ENCODE data around the gene PIK3CG.

The PIK3CG gene

DNA sequence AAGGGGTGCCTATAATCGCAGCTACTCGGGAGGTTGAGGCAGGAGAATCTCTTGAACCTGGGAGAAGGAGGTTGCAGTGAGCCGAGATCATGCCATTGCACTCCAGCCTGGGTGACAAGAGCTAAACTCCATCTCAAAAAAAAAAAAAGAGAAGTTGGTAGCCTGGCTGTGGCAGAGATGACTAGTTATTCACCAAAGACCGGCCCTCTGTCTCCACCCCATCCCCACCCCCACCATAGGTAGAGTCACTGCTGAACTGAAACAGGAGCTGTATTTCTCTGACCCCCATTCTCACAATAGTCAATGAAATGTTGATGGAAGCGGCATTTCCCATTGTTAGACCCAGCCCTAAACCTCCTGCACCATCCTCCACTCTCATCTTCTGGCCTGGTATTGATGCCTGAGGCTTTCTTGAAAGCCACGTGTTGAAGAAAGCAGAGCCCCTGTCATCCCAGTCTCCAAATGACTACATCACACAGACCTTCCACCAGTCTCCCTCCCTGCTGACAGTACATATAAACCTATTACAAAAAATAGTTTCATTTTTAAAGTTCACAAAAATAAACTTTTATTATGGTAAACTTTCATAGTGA lies 9.4 kb upstream of the PIK3CG start:
- no peak for DNase-seq (ENCODE audit: low read depth)
- no peak for TF ChIP-seq MYC (IDR thresholded peaks at IDR 0.05; ENCODE audit: low read depth, low read length)
- TF ChIP-seq, protein P1, sequence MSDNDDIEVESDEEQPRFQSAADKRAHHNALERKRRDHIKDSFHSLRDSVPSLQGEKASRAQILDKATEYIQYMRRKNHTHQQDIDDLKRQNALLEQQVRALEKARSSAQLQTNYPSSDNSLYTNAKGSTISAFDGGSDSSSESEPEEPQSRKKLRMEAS (IDR thresholded peaks at IDR 0.05; ENCODE audit: low read depth, low read length): no peak
- TF ChIP-seq, protein P2, sequence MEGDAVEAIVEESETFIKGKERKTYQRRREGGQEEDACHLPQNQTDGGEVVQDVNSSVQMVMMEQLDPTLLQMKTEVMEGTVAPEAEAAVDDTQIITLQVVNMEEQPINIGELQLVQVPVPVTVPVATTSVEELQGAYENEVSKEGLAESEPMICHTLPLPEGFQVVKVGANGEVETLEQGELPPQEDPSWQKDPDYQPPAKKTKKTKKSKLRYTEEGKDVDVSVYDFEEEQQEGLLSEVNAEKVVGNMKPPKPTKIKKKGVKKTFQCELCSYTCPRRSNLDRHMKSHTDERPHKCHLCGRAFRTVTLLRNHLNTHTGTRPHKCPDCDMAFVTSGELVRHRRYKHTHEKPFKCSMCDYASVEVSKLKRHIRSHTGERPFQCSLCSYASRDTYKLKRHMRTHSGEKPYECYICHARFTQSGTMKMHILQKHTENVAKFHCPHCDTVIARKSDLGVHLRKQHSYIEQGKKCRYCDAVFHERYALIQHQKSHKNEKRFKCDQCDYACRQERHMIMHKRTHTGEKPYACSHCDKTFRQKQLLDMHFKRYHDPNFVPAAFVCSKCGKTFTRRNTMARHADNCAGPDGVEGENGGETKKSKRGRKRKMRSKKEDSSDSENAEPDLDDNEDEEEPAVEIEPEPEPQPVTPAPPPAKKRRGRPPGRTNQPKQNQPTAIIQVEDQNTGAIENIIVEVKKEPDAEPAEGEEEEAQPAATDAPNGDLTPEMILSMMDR (IDR thresholded peaks at IDR 0.05; ENCODE audit: low read depth, low read length): no peak
- TF ChIP-seq POLR2A (IDR thresholded peaks at IDR 0.05; ENCODE audit: extremely low read depth, insufficient read length): no peak
- no peak overlapping the region for H3K4me3 ChIP-seq (ENCODE audit: low read depth, low read length)

DNA sequence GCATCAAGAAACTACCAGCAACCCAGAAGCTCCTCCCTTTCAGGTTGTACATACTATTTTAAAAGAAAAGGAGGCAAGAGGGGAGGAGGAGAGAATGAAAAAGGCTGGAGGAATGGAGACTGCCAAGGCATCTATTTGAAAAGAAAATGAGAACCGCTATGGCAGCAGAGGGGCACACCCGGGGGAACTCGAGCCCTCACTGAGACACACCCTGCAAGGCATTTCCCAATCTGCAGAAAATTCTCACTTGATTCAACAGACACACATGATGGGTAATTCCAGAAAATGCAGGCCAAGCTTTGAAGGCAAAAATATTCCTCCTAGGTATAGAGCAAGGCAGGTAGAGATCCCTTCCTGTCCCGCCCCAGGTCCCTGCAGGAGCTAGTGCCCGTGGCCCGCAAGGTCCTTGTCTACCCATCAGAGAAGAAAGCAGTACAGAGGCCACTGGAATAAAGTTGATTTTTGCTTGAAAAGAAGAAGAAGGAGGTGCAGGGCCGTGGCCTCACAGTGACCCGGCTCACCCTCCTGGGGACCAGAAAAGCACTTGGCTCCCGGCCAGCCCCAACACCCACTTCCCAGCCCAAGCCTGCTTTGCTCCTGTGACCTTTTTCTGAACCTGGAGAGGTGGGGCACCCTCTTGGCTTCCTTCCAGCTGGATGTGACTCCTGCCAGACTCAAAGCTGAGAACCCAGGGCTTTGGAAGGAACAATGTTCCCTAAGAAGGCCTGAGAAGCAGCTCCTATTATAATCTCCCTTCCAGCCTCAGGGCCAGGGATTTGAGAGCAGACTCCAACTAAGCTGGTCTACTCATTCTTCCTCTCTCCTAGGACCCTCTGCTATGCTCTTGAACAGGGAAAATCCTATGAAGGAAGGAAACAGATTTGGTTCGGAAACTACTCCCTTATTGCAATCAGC lies 6.2 kb upstream of the PIK3CG start:
- no peak for DNase-seq (ENCODE audit: low read depth)
- no peak overlapping the region for H3K4me3 ChIP-seq (ENCODE audit: low read depth, low read length)
- TF ChIP-seq POLR2A (IDR thresholded peaks at IDR 0.05; ENCODE audit: extremely low read depth, insufficient read length): no peak

DNA sequence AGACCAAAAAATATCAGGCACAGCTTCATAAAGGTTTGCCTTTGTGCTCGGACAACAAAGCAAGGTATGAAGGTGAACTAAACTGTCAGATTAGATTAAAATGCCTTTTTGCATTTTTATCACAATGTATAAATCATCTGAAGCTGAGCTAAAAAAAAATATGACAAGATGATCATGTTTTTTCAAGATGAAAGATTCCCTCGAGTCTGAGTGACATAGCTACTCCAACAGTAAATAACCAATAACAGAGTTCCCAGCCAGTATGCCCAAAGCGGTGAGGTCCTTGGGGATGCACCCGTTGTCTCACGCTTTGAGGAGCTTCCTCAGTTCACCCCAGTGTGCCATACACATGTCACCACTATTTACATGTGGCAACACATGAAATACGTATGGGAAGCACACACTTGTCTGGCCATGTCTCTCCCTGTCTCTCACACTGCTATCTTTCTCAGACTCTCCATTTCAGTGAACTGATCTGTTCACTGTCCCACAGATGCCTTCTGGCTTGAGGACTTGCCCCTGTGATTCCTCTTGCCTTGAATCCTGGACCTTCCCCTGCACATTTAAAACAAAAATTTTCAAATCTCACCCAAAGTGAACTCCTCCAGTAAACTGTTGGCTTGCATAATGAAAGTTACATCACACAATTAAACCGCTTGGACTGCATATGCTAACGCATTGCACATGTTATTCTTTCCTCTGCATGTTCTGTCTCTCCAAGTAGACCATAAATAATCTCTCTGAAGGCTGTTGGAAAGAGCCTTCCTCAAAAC lies 2.6 kb upstream of the PIK3CG start:
- peak; percentile 86 for DNase-seq (ENCODE audit: low read depth)
- H3K4me3 ChIP-seq (ENCODE audit: low read depth, low read length): no peak overlapping the region
- TF ChIP-seq, protein P2 (IDR thresholded peaks at IDR 0.05; ENCODE audit: low read depth, low read length): no peak
- peak; percentile 94 for TF ChIP-seq MYC (IDR thresholded peaks at IDR 0.05; ENCODE audit: low read depth, low read length)
- TF ChIP-seq, protein P1 (IDR thresholded peaks at IDR 0.05; ENCODE audit: low read depth, low read length): peak; percentile 78
- peak; percentile 7 for TF ChIP-seq POLR2A (IDR thresholded peaks at IDR 0.05; ENCODE audit: extremely low read depth, insufficient read length)

DNA sequence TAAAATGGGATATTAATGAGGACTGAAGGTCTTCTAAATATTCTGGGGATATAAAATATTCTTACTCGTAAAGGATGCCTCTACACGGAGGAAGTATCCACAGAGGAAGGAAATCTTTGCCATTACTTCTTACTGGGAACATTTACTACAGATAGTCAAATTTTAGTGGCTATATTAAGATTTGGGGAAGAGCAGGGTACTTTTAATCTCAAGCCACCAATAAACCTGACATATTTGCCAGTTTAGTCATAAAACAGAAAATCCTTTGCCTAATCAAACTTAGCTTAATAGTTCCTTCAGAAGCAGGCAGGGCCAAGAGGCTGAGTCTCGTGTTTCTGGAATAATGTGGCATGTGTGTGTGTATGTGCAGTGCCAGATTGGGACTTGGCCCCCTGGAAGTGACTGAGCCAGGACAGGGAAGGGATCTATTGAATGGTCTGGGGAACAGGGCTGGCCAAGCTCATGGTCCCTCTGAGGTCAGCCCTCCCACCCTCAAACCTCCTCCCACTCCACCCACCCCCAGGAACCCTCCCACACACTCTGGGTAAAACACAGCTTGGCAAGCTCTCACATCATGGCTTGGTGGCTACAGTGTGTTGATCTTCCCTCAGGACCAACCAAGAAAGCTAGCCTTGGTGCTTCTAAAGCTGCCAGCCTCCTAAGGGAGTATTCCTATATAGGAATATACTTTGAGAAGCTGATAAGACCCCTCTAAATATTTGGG lies 1.6 kb upstream of the PIK3CG start:
- no peak overlapping the region for H3K4me3 ChIP-seq (ENCODE audit: low read depth, low read length)
- TF ChIP-seq, protein P2 (IDR thresholded peaks at IDR 0.05; ENCODE audit: low read depth, low read length): no peak
- TF ChIP-seq POLR2A (IDR thresholded peaks at IDR 0.05; ENCODE audit: extremely low read depth, insufficient read length): no peak
- TF ChIP-seq MYC (IDR thresholded peaks at IDR 0.05; ENCODE audit: low read depth, low read length): peak; percentile 19; the same call in 1 of the 2 replicates
- TF ChIP-seq, protein P1 (IDR thresholded peaks at IDR 0.05; ENCODE audit: low read depth, low read length): no peak
- peak; percentile 88 for DNase-seq (ENCODE audit: low read depth)

DNA sequence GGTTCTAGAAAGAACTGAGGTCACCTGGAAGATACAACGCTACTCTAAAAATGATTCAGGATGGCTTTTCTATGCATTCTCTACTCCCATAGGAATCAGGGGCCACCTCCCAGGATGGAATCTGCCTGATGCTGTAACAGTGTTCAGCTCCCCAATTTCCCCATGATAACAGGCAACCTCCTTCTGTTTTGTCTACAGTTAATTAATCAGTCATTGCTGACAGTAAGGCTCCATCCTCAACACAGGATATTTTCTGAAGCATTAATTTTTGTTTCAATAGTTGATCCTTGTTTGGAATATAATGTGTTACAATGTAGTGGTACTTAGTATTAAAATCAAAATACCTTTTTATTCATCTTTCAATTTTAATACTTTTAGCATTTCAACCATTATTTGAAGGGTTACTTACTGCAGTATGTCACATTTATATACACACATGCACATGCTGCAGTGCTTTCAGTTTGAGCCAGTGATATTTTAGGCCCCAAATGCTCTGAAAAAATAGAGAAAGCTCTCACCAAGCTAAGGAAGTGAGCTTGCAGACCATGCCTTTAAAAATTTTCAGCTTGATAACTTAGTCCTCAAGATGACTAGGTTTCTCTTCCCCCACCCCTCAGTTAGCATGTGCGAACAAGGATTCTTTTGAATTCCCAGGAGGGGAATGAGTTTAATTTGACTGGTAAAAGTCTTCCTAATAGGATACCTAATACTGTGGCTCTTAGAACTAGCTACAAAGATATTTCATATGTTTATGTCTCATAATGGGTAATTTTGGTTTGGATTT lies 592 bp upstream of the PIK3CG start:
- peak; percentile 57 for DNase-seq (ENCODE audit: low read depth)
- H3K4me3 ChIP-seq (ENCODE audit: low read depth, low read length): peak overlapping the region; percentile 77
- TF ChIP-seq, protein P1 (IDR thresholded peaks at IDR 0.05; ENCODE audit: low read depth, low read length): peak; percentile 45
- TF ChIP-seq MYC (IDR thresholded peaks at IDR 0.05; ENCODE audit: low read depth, low read length): no peak
